A549 treated with Mapracorat at 1 μM for 4 hours (cell line): ENCODE measurements around the gene TMEM128. TPM values are rescaled to one million over a fixed set of nuclear protein-coding genes. Genes with fewer than 3 reads are reported as not detected.

Experiments
- total RNA-seq: library from RNA; stranded (reverse); fragments of 200-300 nt; extraction: Qiagen RNA extraction; gene quantifications from 5 replicates; pipeline ENCODE4 v1.2.3, GENCODE V29; 2022

The TMEM128 gene
- 9.8 to 12.6 TPM (median 11.1 TPM) in 5 replicates for total RNA-seq

GRCh38 chr4:4248029-4248884, at the start of gene TMEM128:
Gene TMEM128, minus strand, starts transcription at chr4:4248223. Its CDS starts 21 bp downstream, at chr4:4248202.

GRCh38 chr4:4289941-4290850, 42.2 kb upstream of the TMEM128 start, which contains the start of the genes LYAR and ZBTB49:
Gene LYAR, minus strand, starts transcription at chr4:4290154. Its CDS starts 6,412 bp downstream, at chr4:4283742.
Gene ZBTB49, plus strand, starts transcription at chr4:4290251. Its CDS starts 9,695 bp downstream, at chr4:4299946.

GRCh38 chr4:4226606-4227438, 21.2 kb downstream of the TMEM128 start, which contains the start of gene OTOP1:
Gene OTOP1, minus strand, starts transcription at chr4:4226929. Its CDS starts 65 bp downstream, at chr4:4226864.

Other genes starting within 250 kb of the TMEM128 start
- gene OTOP1, start 21.3 kb downstream of the TMEM128 start, total RNA-seq: not detected in 5 replicates
- gene LYAR, start 41.9 kb upstream of the TMEM128 start, total RNA-seq: 25.9 to 33.7 TPM (median 28.1 TPM) in 5 replicates
- gene ZBTB49, start 42.0 kb upstream of the TMEM128 start, total RNA-seq: 2.3 to 2.7 TPM (median 2.5 TPM) in 5 replicates
- 7.1 to 9.4 TPM (median 8.5 TPM) in 5 replicates for gene NSG1, start 138.9 kb upstream of the TMEM128 start, total RNA-seq